ENCODE measurements around the gene PPFIBP1.

PPFIBP1 gene

GRCh38 chr12:27709212-27709931, 185.4 kb downstream of the PPFIBP1 start:
- H3K4me3 ChIP-seq, result peak overlapping the region; percentile 92
- no peak for DNase-seq (ENCODE audit: low spot score)
- TF ChIP-seq CTCF (IDR thresholded peaks at IDR 0.05), result no peak
- H3K27ac ChIP-seq, result no peak overlapping the region

- no peak for TF ChIP-seq CTCF (IDR thresholded peaks at IDR 0.05)
- H3K27ac ChIP-seq, result peak overlapping the region; percentile 77 to 84
- peak overlapping the region; percentile 92 for H3K4me3 ChIP-seq
- DNase-seq (ENCODE audit: low spot score), result no peak
Measured at GRCh38 chr12:27709932-27710591, 186.1 kb downstream of the PPFIBP1 start.

- H3K27ac ChIP-seq, result peak within 1 kb of the TSS; percentile 77 to 84
- TF ChIP-seq CTCF (IDR thresholded peaks at IDR 0.05), result no peak
Measured at GRCh38 chr12:27710592-27711316, 186.7 kb downstream of the PPFIBP1 start, which contains the start of gene MRPS35. Gene MRPS35, plus strand, starts transcription at chr12:27710832. Its CDS starts 12 bp downstream, at chr12:27710844.

GRCh38 chr12:27711317-27711682, 187.3 kb downstream of the PPFIBP1 start:
- no peak for TF ChIP-seq CTCF (IDR thresholded peaks at IDR 0.05)
- H3K27ac ChIP-seq, result no peak overlapping the region
- no peak for DNase-seq (ENCODE audit: low spot score)
- peak overlapping the region; percentile 92 for H3K4me3 ChIP-seq

More at GRCh38 chr12:27710592-27711316, 186.7 kb downstream of the PPFIBP1 start, which contains the start of gene MRPS35:
- H3K4me3 ChIP-seq, result peak within 1 kb of the TSS; percentile 92
- DNase-seq (ENCODE audit: low spot score), result peak; percentile 92

GRCh38 chr12:27711967-27712366, 188.0 kb downstream of the PPFIBP1 start:
- peak overlapping the region; percentile 92 for H3K4me3 ChIP-seq

GRCh38 chr12:27723212-27723611, 199.2 kb downstream of the PPFIBP1 start:
- no peak for DNase-seq (ENCODE audit: low spot score)
- no peak overlapping the region for H3K4me3 ChIP-seq
- TF ChIP-seq CTCF (IDR thresholded peaks at IDR 0.05), result no peak
- no peak overlapping the region for H3K27ac ChIP-seq

More at GRCh38 chr12:27711967-27712366, 188.0 kb downstream of the PPFIBP1 start:
- no peak overlapping the region for H3K27ac ChIP-seq
- DNase-seq (ENCODE audit: low spot score), result no peak
- no peak for TF ChIP-seq CTCF (IDR thresholded peaks at IDR 0.05)

Measured in coronary artery (tissue), 2 donors.